K562 (cell line): ENCODE results near the gene NUDT12. TPM values are rescaled to one million over a fixed set of nuclear protein-coding genes. Genes with fewer than 3 reads are reported as not detected.

Experiments used
- ATAC-seq: fragments of 200-7000 bp; cut with Tn5 transposase; 3 replicates; pipeline ENCODE4 v1.9.1; 2020; ENCODE audit warnings: moderate library complexity
- BruUV-seq: library from RNA; stranded (reverse); fragments of 400-500 nt; replicated peaks from 2 replicates; lab custom pipeline; 2021; lab: Mats Ljungman, UMichigan
- CTCF ChIA-PET: fragments of 300-600 bp; formaldehyde crosslinking; extraction: SDS; loops from one replicate; lab custom pipeline; 2021; ENCODE audit warnings: low intra/inter-chr PET ratio; lab: Yijun Ruan, JAX
- POLR2A ChIA-PET: fragments of 300-600, 350-650 bp; sonication (Branson Sonifier 250); formaldehyde crosslinking; extraction: SDS; loops from one replicate; lab custom pipeline; 2021; ENCODE audit warnings: antibody characterized with exemption, inconsistent platforms; lab: Yijun Ruan, JAX
- DNase-seq, 4 experiments: peaks; one replicate each; pipeline versions ENCODE4 v3.0.0 to v3.0.0-alpha.2; 2011 to 2018; ENCODE audit warnings: low spot score in 3 of 4, mixed read lengths in 3 of 4; ENCODE audit errors: extremely low read depth in 1 of 4
- FAIRE-seq: peaks from 2 replicates; lab custom pipeline; 2011; peaks lifted over from hg19 to GRCh38; lab: Jason Lieb, UNC
- H2AFZ ChIP-seq: 2 replicates; pipeline ENCODE4 v1.6.0; 2011; ENCODE audit warnings: low read depth, low read length, control low read depth, inconsistent platforms
- H3K27ac ChIP-seq: fragments of 200-600 bp; 3 replicates; pipeline ENCODE4 v1.8.0; 2011; ENCODE audit warnings: low read depth, mild to moderate bottlenecking, control low read depth, inconsistent platforms, low read length, moderate library complexity, mixed read lengths; ENCODE audit errors: extremely low read depth
- H3K27me3 ChIP-seq, 2 experiments: fragments of 300-600 bp in 1 of 2; 2 replicates in 1 of 2; 3 replicates in 1 of 2; pipeline versions ENCODE4 v1.6.0 to v1.8.0; 2011; ENCODE audit warnings: inconsistent platforms in 2 of 2, low read length in 2 of 2, mild to moderate bottlenecking in 1 of 2, mixed read lengths in 1 of 2, moderate library complexity in 1 of 2; ENCODE audit not compliant: control insufficient read depth in 2 of 2, insufficient read depth in 2 of 2
- H3K36me3 ChIP-seq: fragments of 300-600 bp; 3 replicates; pipeline ENCODE4 v1.8.0; 2011; ENCODE audit warnings: mild to moderate bottlenecking, low read length, inconsistent platforms; ENCODE audit not compliant: control insufficient read depth, insufficient read depth
- H3K4me1 ChIP-seq, 2 experiments: fragments of 200-600 bp in 1 of 2; replicated peaks in 1 of 2; 2 replicates in 1 of 2; 3 replicates in 1 of 2; pipeline versions ENCODE4 v1.5.1 to v1.8.0; 2011; ENCODE audit warnings: inconsistent platforms in 2 of 2, low read length in 2 of 2, mild to moderate bottlenecking in 1 of 2, mixed read lengths in 1 of 2, moderate library complexity in 1 of 2; ENCODE audit not compliant: control insufficient read depth in 2 of 2, insufficient read depth in 2 of 2
- H3K4me2 ChIP-seq: 2 replicates; pipeline ENCODE4 v1.6.1; 2011; ENCODE audit warnings: low read length, control low read depth, inconsistent platforms, mixed read lengths; ENCODE audit not compliant: insufficient read depth
- H3K4me3 ChIP-seq: fragments of 200-600 bp; sonication (generic), shearing (Covaris generic); 2 replicates; pipeline ENCODE4 v1.5.1; 2016; ENCODE audit warnings: control low read depth, inconsistent platforms
- H3K79me2 ChIP-seq: fragments of 200-600 bp; 3 replicates; pipeline ENCODE4 v1.8.0; 2011; ENCODE audit warnings: low read length, inconsistent platforms; ENCODE audit not compliant: control insufficient read depth, insufficient read depth
- H3K9ac ChIP-seq, 2 experiments: 2 replicates each; pipeline versions ENCODE4 v1.6.0 to v1.6.1; 2011; ENCODE audit warnings: low read depth in 2 of 2, low read length in 2 of 2, control low read depth in 1 of 2, inconsistent platforms in 1 of 2, mild to moderate bottlenecking in 1 of 2, mixed read lengths in 1 of 2; ENCODE audit not compliant: insufficient read depth in 1 of 2
- H3K9me1 ChIP-seq: one replicate; pipeline ENCODE4 v1.6.0; 2011; ENCODE audit warnings: inconsistent platforms, mild to moderate bottlenecking, low read length, moderate library complexity; ENCODE audit not compliant: control insufficient read depth, insufficient read depth
- H3K9me3 ChIP-seq: replicated peaks from 2 replicates; pipeline ENCODE4 v1.5.1; 2011; ENCODE audit warnings: low read depth, low read length, inconsistent platforms; ENCODE audit not compliant: control insufficient read depth, insufficient read depth
- H4K20me1 ChIP-seq: replicated peaks from 2 replicates; pipeline ENCODE4 v1.6.1; 2011; ENCODE audit warnings: low read length, inconsistent platforms, mixed read lengths; ENCODE audit not compliant: control insufficient read depth, insufficient read depth
- CREB3L1 ChIP-seq: fragments of 450-650 bp; IDR thresholded peaks from 2 replicates; pipeline ENCODE4 v1.6.1; 2014; ENCODE audit warnings: low read depth, mild to moderate bottlenecking, moderate library complexity, borderline replicate concordance
- DEAF1 ChIP-seq: fragments of 450-650 bp; formaldehyde crosslinking; IDR thresholded peaks from 2 replicates; pipeline ENCODE4 v1.4.0; 2020; ENCODE audit warnings: mild to moderate bottlenecking, moderate library complexity
- FOXO4 ChIP-seq: fragments of 450-650 bp; formaldehyde crosslinking; IDR thresholded peaks from 2 replicates; pipeline ENCODE4 v1.4.0; 2020; ENCODE audit warnings: mild to moderate bottlenecking, moderate library complexity
- HNRNPL ChIP-seq: fragments of 200-400 bp; formaldehyde crosslinking; IDR thresholded peaks from 2 replicates; pipeline ENCODE4 v1.6.1; 2017; ENCODE audit warnings: low read depth, mild to moderate bottlenecking, low read length
- HNRNPUL1 ChIP-seq: fragments of 200-400 bp; formaldehyde crosslinking; IDR thresholded peaks from 2 replicates; pipeline ENCODE4 v1.6.1; 2017; ENCODE audit warnings: low read length
- NR1H2 ChIP-seq: sonication (generic); formaldehyde crosslinking; IDR thresholded peaks from 2 replicates; pipeline ENCODE4 v1.4.0; 2020; ENCODE audit warnings: mild to moderate bottlenecking, missing genetic modification reagents
- NR4A1 ChIP-seq, 2 experiments: fragments of 250-450 bp in 1 of 2; fragments of 450-650 bp in 1 of 2; sonication (Bioruptor Pico) in 1 of 2; IDR thresholded peaks; 2 replicates each; pipeline versions ENCODE4 v1.4.0 to v1.6.1; 2016 to 2020; ENCODE audit warnings: mild to moderate bottlenecking in 2 of 2, missing compliant biosample characterization in 1 of 2, missing genetic modification characterization in 1 of 2, moderate library complexity in 1 of 2
- SIX5 ChIP-seq, 2 experiments: IDR thresholded peaks; 2 replicates each; pipeline ENCODE4 v1.6.1; 2011; ENCODE audit warnings: low read length in 2 of 2, borderline replicate concordance in 1 of 2, low read depth in 1 of 2, mild to moderate bottlenecking in 1 of 2, moderate library complexity in 1 of 2; ENCODE audit not compliant: insufficient read depth in 1 of 2
- SMARCA4 ChIP-seq: fragments of 450-650 bp; IDR thresholded peaks from 2 replicates; pipeline ENCODE4 v1.6.1; 2016
- SMARCA5 ChIP-seq: fragments of 450-650 bp; IDR thresholded peaks from 2 replicates; pipeline ENCODE4 v1.6.1; 2016
- SOX6 ChIP-seq: fragments of 450-650 bp; IDR thresholded peaks from 2 replicates; pipeline ENCODE4 v1.6.1; 2014; ENCODE audit warnings: mild to moderate bottlenecking
- YBX1 ChIP-seq: fragments of 450-650 bp; IDR thresholded peaks from 2 replicates; pipeline ENCODE4 v1.7.1; 2016; ENCODE audit warnings: mild to moderate bottlenecking
- ZNF217 ChIP-seq: sonication (generic); formaldehyde crosslinking; IDR thresholded peaks from 2 replicates; pipeline ENCODE4 v1.8.0; 2022; ENCODE audit warnings: mild to moderate bottlenecking, missing genetic modification reagents
- ZNF551 ChIP-seq: fragments of 250-450 bp; sonication (Bioruptor Pico); IDR thresholded peaks from 2 replicates; pipeline ENCODE4 v1.5.0; 2021; ENCODE audit warnings: mild to moderate bottlenecking, moderate library complexity
- WGBS: fragments of 100-300 bp; shearing (Covaris generic); methylation state at CpG from one replicate; pipeline ENCODE4 v1.1.6; 2016; ENCODE audit warnings: low coverage, mixed read lengths; ENCODE audit not compliant: insufficient coverage; ENCODE audit errors: missing lambda C conversion rate; 5-methylcytosine and 5-hydroxymethylcytosine counted together
- in situ Hi-C: fragments of 300-500 bp; cut with MboI; formaldehyde crosslinking; loops from 4 replicates; pipeline ENCODE4 v1.15.0; 2018; ENCODE audit warnings: inconsistent platforms, mixed read lengths
- intact Hi-C: fragments of 100-400 bp; cut with micrococcal nuclease; formaldehyde crosslinking; loops from 2 replicates; pipeline ENCODE4 v1.14.2; 2022
- polyA plus RNA-seq, 8 experiments: library from polyadenylated mRNA; depleted of rRNA in 4 of 8; stranded (reverse) in 5 of 8; unstranded in 3 of 8; fragments of >200 nt; fragmentation: Nextera tagmentation in 2 of 8; fragmentation: Illumina TruSeq in 1 of 8; extraction: Ambion mirVana in 2 of 8; extraction: Trizol in 1 of 8; gene quantifications; 2 replicates each; pipeline versions ENCODE4 v1.2.1 to v1.2.3, GENCODE V29; 2011 to 2014; ENCODE audit warnings: inconsistent platforms in 1 of 8, missing spikeins in 1 of 8
- total RNA-seq, 7 experiments: library from RNA; depleted of rRNA in 6 of 7; stranded (reverse); fragments of >200 nt in 6 of 7; fragmentation: Illumina TruSeq in 2 of 7; extraction: Trizol in 2 of 7; gene quantifications; 2 replicates each; pipeline versions ENCODE4 v1.2.1 to v1.2.3, GENCODE V29; 2011 to 2021; ENCODE audit warnings: low replicate concordance in 1 of 7
- TF ChIP-seq, protein P1 (sequence below), 3 experiments: IDR thresholded peaks in 2 of 3; conservative IDR thresholded peaks in 1 of 3; 2 replicates each; pipeline ENCODE4 v1.5.1; 2011 to 2012; ENCODE audit warnings: low read length in 3 of 3, mild to moderate bottlenecking in 3 of 3, control low read depth in 2 of 3, improper control_type of control experiment in 1 of 3, inconsistent platforms in 1 of 3, low read depth in 1 of 3, mixed read lengths in 1 of 3, moderate library complexity in 1 of 3; ENCODE audit not compliant: insufficient read depth in 2 of 3
- TF ChIP-seq, protein P2 (sequence below): fragments of 250-450 bp; sonication (Bioruptor Pico); IDR thresholded peaks from 2 replicates; pipeline ENCODE4 v1.4.0; 2020; ENCODE audit warnings: borderline replicate concordance

Gene NUDT12
- total and polyA plus RNA-seq, 9 of the 15 experiments (the other 6 are each of a cell fraction or from before 2014, with no cell fraction given) = 10.9 to 27.2 (median 18.5) TPM

GRCh38 chr5:103572454-103572853 is 9.9 kb upstream of the NUDT12 start:
- H3K9ac ChIP-seq = no peak overlapping the region
- H3K4me3 ChIP-seq = no peak overlapping the region
- H3K9me3 ChIP-seq = no peaks in the 10 kb centered on the region
- no peaks in the 10 kb centered on the region for H3K36me3 ChIP-seq
- ATAC-seq (no peak), FAIRE-seq (no peak), DNase-seq (no peak)
- BruUV-seq = no TSS peak
- no peak overlapping the region for H3K4me2 ChIP-seq
- no peaks in the 10 kb centered on the region for H4K20me1 ChIP-seq
- H3K27ac ChIP-seq = no peak overlapping the region
- WGBS = 5% methylated on average over 5 of the region's 5 CpGs
- ChIA-PET POLR2A (no interaction called here), CTCF (no interaction called here)
- H2AFZ ChIP-seq = no peak overlapping the region
- intact Hi-C loops = no loop called here
- no peaks in the 10 kb centered on the region for H3K4me1 ChIP-seq
- H3K79me2 ChIP-seq = no peaks in the 10 kb centered on the region
- peaks cover 8 to 20% of the 10 kb centered on the region in 2 experiments; a peak in 4 of 5 replicates for H3K27me3 ChIP-seq
- H3K9me1 ChIP-seq = no peaks in the 10 kb centered on the region
- in situ Hi-C loops = no loop called here
- TF ChIP-seq, protein P1, sequence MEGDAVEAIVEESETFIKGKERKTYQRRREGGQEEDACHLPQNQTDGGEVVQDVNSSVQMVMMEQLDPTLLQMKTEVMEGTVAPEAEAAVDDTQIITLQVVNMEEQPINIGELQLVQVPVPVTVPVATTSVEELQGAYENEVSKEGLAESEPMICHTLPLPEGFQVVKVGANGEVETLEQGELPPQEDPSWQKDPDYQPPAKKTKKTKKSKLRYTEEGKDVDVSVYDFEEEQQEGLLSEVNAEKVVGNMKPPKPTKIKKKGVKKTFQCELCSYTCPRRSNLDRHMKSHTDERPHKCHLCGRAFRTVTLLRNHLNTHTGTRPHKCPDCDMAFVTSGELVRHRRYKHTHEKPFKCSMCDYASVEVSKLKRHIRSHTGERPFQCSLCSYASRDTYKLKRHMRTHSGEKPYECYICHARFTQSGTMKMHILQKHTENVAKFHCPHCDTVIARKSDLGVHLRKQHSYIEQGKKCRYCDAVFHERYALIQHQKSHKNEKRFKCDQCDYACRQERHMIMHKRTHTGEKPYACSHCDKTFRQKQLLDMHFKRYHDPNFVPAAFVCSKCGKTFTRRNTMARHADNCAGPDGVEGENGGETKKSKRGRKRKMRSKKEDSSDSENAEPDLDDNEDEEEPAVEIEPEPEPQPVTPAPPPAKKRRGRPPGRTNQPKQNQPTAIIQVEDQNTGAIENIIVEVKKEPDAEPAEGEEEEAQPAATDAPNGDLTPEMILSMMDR (IDR thresholded peaks at IDR 0.05 in 2 of 3, conservative IDR thresholded peaks at IDR 0.05 in 1 of 3; ENCODE audit: insufficient read depth in 2 of 3, low read depth in 1 of 3, low read length in 3 of 3) = no peak
- TF ChIP-seq NR4A1 (CRISPR knock-in tag; IDR thresholded peaks at IDR 0.05) = no peak
- no peak for TF ChIP-seq NR4A1 (tag; IDR thresholded peaks at IDR 0.05)
- no peak for TF ChIP-seq HNRNPUL1
- TF ChIP-seq, protein P2, sequence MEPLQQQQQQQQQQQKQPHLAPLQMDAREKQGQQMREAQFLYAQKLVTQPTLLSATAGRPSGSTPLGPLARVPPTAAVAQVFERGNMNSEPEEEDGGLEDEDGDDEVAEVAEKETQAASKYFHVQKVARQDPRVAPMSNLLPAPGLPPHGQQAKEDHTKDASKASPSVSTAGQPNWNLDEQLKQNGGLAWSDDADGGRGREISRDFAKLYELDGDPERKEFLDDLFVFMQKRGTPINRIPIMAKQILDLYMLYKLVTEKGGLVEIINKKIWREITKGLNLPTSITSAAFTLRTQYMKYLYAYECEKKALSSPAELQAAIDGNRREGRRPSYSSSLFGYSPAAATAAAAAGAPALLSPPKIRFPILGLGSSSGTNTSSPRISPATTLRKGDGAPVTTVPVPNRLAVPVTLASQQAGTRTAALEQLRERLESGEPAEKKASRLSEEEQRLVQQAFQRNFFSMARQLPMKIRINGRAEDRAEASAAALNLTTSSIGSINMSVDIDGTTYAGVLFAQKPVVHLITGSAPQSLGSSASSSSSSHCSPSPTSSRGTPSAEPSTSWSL (CRISPR knock-in tag) = no peak
- TF ChIP-seq SOX6 = no peak
- no peak for TF ChIP-seq FOXO4
- TF ChIP-seq DEAF1 = no peak
- TF ChIP-seq ZNF551 (CRISPR knock-in tag) = no peak
- no peak for TF ChIP-seq CREB3L1
- no peak for TF ChIP-seq SIX5 (IDR thresholded peaks at IDR 0.05; ENCODE audit: borderline replicate concordance in 1 of 2, insufficient read depth in 1 of 2, low read depth in 1 of 2, low read length in 2 of 2)
- TF ChIP-seq SMARCA5 = no peak
- TF ChIP-seq YBX1 = no peak
- TF ChIP-seq SMARCA4 = no peak
- TF ChIP-seq ZNF217 (CRISPR knock-in tag) = no peak
- no peak for TF ChIP-seq HNRNPL
- no peak for TF ChIP-seq NR1H2 (CRISPR knock-in tag)
